ENCODE data around the gene CETN1. TPM values are rescaled to one million over a fixed set of nuclear protein-coding genes. Genes with fewer than 3 reads are reported as not detected.

CETN1 gene
- total RNA-seq, 4 donors from 2014 or later, result not detected

GRCh38 chr18:627231-627630 is 47.1 kb downstream of the CETN1 start:
- Histone ChIP-seq H3K9me3 (no peaks in the 10 kb centered on the region), H3K4me1 (no peaks in the 10 kb centered on the region), H3K27me3 (no peaks in the 10 kb centered on the region), H3K36me3 (no peaks in the 10 kb centered on the region), H3K27ac (no peak overlapping the region), H3K4me3 (no peak overlapping the region)
- DNase-seq, result no peak
- TF ChIP-seq POLR2A (IDR thresholded peaks at IDR 0.05), result no peak
- TF ChIP-seq CTCF (IDR thresholded peaks at IDR 0.05), result no peak

- H3K27me3 ChIP-seq, result no peaks in the 10 kb centered on the region
- no peak overlapping the region for H3K27ac ChIP-seq
- DNase-seq, result no peak
- TF ChIP-seq CTCF (IDR thresholded peaks at IDR 0.05), result no peak
- no peak for TF ChIP-seq POLR2A (IDR thresholded peaks at IDR 0.05)
- H3K9me3 ChIP-seq, result no peaks in the 10 kb centered on the region
- H3K4me3 ChIP-seq, result no peak overlapping the region
- H3K4me1 ChIP-seq, result no peaks in the 10 kb centered on the region
- H3K36me3 ChIP-seq, result no peaks in the 10 kb centered on the region
Observed at GRCh38 chr18:629269-630150, 49.3 kb downstream of the CETN1 start.

GRCh38 chr18:631560-631959 is 51.4 kb downstream of the CETN1 start:
- no peaks in the 10 kb centered on the region for H3K36me3 ChIP-seq
- TF ChIP-seq CTCF (IDR thresholded peaks at IDR 0.05), result no peak
- no peak for TF ChIP-seq POLR2A (IDR thresholded peaks at IDR 0.05)
- no peaks in the 10 kb centered on the region for H3K9me3 ChIP-seq
- H3K27me3 ChIP-seq, result no peaks in the 10 kb centered on the region
- H3K27ac ChIP-seq, result no peak overlapping the region
- H3K4me1 ChIP-seq, result no peaks in the 10 kb centered on the region
- no peak overlapping the region for H3K4me3 ChIP-seq
- no peak for DNase-seq

Other genes starting within 250 kb of the CETN1 start
- 1 to 10 TPM in 3 of 4 donors, under 1 TPM in 1; 0.88 to 7.6 (median 3.8) TPM for gene COLEC12, start 79.7 kb upstream of the CETN1 start, total RNA-seq
- 1 to 10 TPM in 1 of 4 donors, not detected in 3; 4.6 TPM for gene CLUL1, start 16.6 kb downstream of the CETN1 start, total RNA-seq
- 10 to 100 TPM in 3 of 4 donors, 1 to 10 TPM in 1; 6.7 to 71.8 (median 11.7) TPM for gene TYMS, start 77.3 kb downstream of the CETN1 start, total RNA-seq
- 100 to 1,000 TPM in 3 of 4 donors, 10 to 100 TPM in 1; 77.6 to 191 (median 132) TPM for gene ENOSF1, start 132.2 kb downstream of the CETN1 start, total RNA-seq
- 100 to 1,000 TPM in 1 of 4 donors, 10 to 100 TPM in 3; 46.2 to 119 (median 83.0) TPM for gene YES1, start 231.9 kb downstream of the CETN1 start, total RNA-seq